ENCODE data around the gene CD2BP2. TPM values are rescaled to one million over a fixed set of nuclear protein-coding genes. Genes with fewer than 3 reads are reported as not detected.

CD2BP2 gene
- total and polyA plus RNA-seq, 4 donors, result 10.0 to 15.4 (median 11.7) TPM

- Histone ChIP-seq H3K9me3 (ENCODE audit: control insufficient read depth in 4 of 4, low read length in 3 of 4) (no peaks in the 10 kb centered on the region), H3K27me3 (ENCODE audit: control insufficient read depth in 4 of 4, insufficient read depth in 4 of 4, low read length in 3 of 4) (no peaks in the 10 kb centered on the region), H3K9ac (ENCODE audit: low read depth in 1 of 2, low read length in 2 of 2) (peak overlapping the region in 1 of 2 donors; percentile 39), H3K4me3 (ENCODE audit: low read depth in 1 of 3, low read length in 3 of 3) (peak overlapping the region; percentile 61 to 85 (median 76)), H3K36me3 (ENCODE audit: control insufficient read depth in 4 of 4, insufficient read depth in 3 of 4, low read depth in 1 of 4, low read length in 3 of 4) (peaks cover 0 to 3% (median 1%) of the 10 kb centered on the region in 4 donors), H3K27ac (ENCODE audit: low read depth in 1 of 2, low read length in 2 of 2) (peak overlapping the region; percentile 63 to 87), H3K4me1 (ENCODE audit: control insufficient read depth in 4 of 4, insufficient read depth in 4 of 4, low read length in 3 of 4) (peaks cover 6 to 34% (median 23%) of the 10 kb centered on the region in 4 donors)
- 22% methylated on average over 12 of the region's 12 CpGs for WGBS
- DNase-seq (ENCODE audit: low spot score), result no peak
- no peak for TF ChIP-seq EGR1 (IDR thresholded peaks at IDR 0.05; ENCODE audit: low read depth in 2 of 2)
- TF ChIP-seq, protein P1, sequence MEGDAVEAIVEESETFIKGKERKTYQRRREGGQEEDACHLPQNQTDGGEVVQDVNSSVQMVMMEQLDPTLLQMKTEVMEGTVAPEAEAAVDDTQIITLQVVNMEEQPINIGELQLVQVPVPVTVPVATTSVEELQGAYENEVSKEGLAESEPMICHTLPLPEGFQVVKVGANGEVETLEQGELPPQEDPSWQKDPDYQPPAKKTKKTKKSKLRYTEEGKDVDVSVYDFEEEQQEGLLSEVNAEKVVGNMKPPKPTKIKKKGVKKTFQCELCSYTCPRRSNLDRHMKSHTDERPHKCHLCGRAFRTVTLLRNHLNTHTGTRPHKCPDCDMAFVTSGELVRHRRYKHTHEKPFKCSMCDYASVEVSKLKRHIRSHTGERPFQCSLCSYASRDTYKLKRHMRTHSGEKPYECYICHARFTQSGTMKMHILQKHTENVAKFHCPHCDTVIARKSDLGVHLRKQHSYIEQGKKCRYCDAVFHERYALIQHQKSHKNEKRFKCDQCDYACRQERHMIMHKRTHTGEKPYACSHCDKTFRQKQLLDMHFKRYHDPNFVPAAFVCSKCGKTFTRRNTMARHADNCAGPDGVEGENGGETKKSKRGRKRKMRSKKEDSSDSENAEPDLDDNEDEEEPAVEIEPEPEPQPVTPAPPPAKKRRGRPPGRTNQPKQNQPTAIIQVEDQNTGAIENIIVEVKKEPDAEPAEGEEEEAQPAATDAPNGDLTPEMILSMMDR (IDR thresholded peaks at IDR 0.05; ENCODE audit: low read depth, low read length, missing input control), result no peak
- no peak for TF ChIP-seq ATF3 (IDR thresholded peaks at IDR 0.05)
- TF ChIP-seq MAX (IDR thresholded peaks at IDR 0.05), result no peak
- TF ChIP-seq RAD21 (IDR thresholded peaks at IDR 0.05), result no peak
- TF ChIP-seq GABPA (IDR thresholded peaks at IDR 0.05 in 1 of 2, conservative IDR thresholded peaks at IDR 0.05 in 1 of 2), result no peak
- TF ChIP-seq HNF4G (IDR thresholded peaks at IDR 0.05), result no peak
- TF ChIP-seq RXRA (IDR thresholded peaks at IDR 0.05), result no peak
- TF ChIP-seq HNF4A (conservative IDR thresholded peaks at IDR 0.05), result no peak
- no peak for TF ChIP-seq FOXA2 (IDR thresholded peaks at IDR 0.05)
- TF ChIP-seq SP1 (IDR thresholded peaks at IDR 0.05), result no peak
- no peak for TF ChIP-seq JUND (IDR thresholded peaks at IDR 0.05)
- TF ChIP-seq, protein P2, sequence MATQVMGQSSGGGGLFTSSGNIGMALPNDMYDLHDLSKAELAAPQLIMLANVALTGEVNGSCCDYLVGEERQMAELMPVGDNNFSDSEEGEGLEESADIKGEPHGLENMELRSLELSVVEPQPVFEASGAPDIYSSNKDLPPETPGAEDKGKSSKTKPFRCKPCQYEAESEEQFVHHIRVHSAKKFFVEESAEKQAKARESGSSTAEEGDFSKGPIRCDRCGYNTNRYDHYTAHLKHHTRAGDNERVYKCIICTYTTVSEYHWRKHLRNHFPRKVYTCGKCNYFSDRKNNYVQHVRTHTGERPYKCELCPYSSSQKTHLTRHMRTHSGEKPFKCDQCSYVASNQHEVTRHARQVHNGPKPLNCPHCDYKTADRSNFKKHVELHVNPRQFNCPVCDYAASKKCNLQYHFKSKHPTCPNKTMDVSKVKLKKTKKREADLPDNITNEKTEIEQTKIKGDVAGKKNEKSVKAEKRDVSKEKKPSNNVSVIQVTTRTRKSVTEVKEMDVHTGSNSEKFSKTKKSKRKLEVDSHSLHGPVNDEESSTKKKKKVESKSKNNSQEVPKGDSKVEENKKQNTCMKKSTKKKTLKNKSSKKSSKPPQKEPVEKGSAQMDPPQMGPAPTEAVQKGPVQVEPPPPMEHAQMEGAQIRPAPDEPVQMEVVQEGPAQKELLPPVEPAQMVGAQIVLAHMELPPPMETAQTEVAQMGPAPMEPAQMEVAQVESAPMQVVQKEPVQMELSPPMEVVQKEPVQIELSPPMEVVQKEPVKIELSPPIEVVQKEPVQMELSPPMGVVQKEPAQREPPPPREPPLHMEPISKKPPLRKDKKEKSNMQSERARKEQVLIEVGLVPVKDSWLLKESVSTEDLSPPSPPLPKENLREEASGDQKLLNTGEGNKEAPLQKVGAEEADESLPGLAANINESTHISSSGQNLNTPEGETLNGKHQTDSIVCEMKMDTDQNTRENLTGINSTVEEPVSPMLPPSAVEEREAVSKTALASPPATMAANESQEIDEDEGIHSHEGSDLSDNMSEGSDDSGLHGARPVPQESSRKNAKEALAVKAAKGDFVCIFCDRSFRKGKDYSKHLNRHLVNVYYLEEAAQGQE (IDR thresholded peaks at IDR 0.05), result no peak
These were observed 44.5 kb upstream of the CD2BP2 start for GRCh38 chr16:30399435-30400186.

DNA sequence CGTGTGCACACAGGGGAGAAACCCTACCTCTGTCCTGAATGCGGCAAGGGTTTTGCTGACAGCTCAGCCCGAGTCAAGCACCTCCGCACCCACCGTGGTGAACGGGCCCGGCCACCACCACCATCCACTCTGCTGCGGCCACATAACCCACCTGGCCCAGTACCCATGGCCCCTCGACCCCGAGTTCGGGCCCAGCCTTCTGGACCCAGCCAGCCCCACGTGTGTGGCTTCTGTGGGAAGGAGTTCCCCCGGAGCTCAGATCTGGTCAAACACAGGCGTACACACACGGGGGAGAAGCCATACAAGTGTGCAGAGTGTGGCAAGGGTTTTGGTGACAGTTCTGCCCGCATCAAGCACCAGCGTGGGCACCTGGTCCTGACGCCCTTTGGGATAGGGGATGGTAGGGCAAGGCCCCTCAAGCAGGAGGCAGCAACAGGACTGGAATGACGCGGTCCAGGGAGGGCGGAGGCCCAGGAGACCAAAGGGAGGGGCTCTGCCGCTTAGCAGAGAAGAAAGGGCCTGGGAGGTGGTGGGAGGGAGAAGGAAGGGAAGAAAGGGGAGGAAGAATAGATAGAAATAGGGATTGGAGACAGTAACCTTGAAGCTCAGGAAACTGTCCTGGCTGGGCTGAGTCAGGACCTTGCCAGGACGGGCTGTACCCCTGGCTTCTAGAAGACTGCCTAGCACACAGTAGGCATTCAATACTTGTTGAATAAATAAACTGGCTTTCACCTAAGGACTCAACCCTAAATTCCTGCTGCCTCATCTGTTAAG is 43.7 kb upstream of the CD2BP2 start:
- H3K27ac ChIP-seq (ENCODE audit: low read depth in 1 of 2, low read length in 2 of 2), result no peak overlapping the region
- H3K4me3 ChIP-seq (ENCODE audit: low read depth in 1 of 3, low read length in 3 of 3), result no peak overlapping the region
- no peak overlapping the region for H3K9ac ChIP-seq (ENCODE audit: low read depth in 1 of 2, low read length in 2 of 2)
- peaks cover 0 to 3% (median 1%) of the 10 kb centered on the region in 4 donors for H3K36me3 ChIP-seq (ENCODE audit: control insufficient read depth in 4 of 4, insufficient read depth in 3 of 4, low read depth in 1 of 4, low read length in 3 of 4)
- H3K27me3 ChIP-seq (ENCODE audit: control insufficient read depth in 4 of 4, insufficient read depth in 4 of 4, low read length in 3 of 4), result no peaks in the 10 kb centered on the region
- DNase-seq (ENCODE audit: low spot score), result no peak
- H3K4me1 ChIP-seq (ENCODE audit: control insufficient read depth in 4 of 4, insufficient read depth in 4 of 4, low read length in 3 of 4), result peaks cover 8 to 37% (median 24%) of the 10 kb centered on the region in 4 donors
- no peaks in the 10 kb centered on the region for H3K9me3 ChIP-seq (ENCODE audit: control insufficient read depth in 4 of 4, low read length in 3 of 4)
- WGBS, result 86% methylated on average over 23 of the region's 23 CpGs
- TF ChIP-seq YY1 (IDR thresholded peaks at IDR 0.05) (no peak), EGR1 (IDR thresholded peaks at IDR 0.05; ENCODE audit: low read depth in 2 of 2) (no peak), GABPA (IDR thresholded peaks at IDR 0.05 in 1 of 2, conservative IDR thresholded peaks at IDR 0.05 in 1 of 2) (no peak), MAX (IDR thresholded peaks at IDR 0.05) (no peak), TAF1 (conservative IDR thresholded peaks at IDR 0.05) (no peak), RXRA (IDR thresholded peaks at IDR 0.05) (no peak), HNF4G (IDR thresholded peaks at IDR 0.05) (no peak), HNF4A (conservative IDR thresholded peaks at IDR 0.05) (no peak), RAD21 (IDR thresholded peaks at IDR 0.05) (no peak), FOXA1 (IDR thresholded peaks at IDR 0.05) (no peak), JUND (IDR thresholded peaks at IDR 0.05) (no peak)
- TF ChIP-seq, protein P3, sequence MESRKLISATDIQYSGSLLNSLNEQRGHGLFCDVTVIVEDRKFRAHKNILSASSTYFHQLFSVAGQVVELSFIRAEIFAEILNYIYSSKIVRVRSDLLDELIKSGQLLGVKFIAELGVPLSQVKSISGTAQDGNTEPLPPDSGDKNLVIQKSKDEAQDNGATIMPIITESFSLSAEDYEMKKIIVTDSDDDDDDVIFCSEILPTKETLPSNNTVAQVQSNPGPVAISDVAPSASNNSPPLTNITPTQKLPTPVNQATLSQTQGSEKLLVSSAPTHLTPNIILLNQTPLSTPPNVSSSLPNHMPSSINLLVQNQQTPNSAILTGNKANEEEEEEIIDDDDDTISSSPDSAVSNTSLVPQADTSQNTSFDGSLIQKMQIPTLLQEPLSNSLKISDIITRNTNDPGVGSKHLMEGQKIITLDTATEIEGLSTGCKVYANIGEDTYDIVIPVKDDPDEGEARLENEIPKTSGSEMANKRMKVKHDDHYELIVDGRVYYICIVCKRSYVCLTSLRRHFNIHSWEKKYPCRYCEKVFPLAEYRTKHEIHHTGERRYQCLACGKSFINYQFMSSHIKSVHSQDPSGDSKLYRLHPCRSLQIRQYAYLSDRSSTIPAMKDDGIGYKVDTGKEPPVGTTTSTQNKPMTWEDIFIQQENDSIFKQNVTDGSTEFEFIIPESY (IDR thresholded peaks at IDR 0.05), result no peak
- TF ChIP-seq, protein P1 (IDR thresholded peaks at IDR 0.05; ENCODE audit: low read depth, low read length, missing input control), result no peak

All from liver (tissue), 9 donors.